NCI-H1436 treated with DMSO at 0.1 percent for 48 hours (cell line): Measurements from ENCODE around the gene FRS2.
"Not testable (repeated sequence)": the region's sequence is repeated elsewhere in the genome, so short reads cannot be mapped to it uniquely, and the experiment has no call there.

Source experiments
- DNase-seq: peaks from one replicate; lab custom pipeline; 2025; lab: John Stamatoyannopoulos, UW

FRS2 gene

GRCh38 chr12:69470189-69471075 lies at the start of gene FRS2:
Gene FRS2, plus strand, starts transcription at chr12:69470388. Its CDS starts 98,643 bp downstream, at chr12:69569031.
- DNase-seq, result peak; percentile 30

GRCh38 chr12:69421548-69421947 lies 48.6 kb upstream of the FRS2 start:
- no peak for DNase-seq

- no peak for DNase-seq
Measured at GRCh38 chr12:69423037-69423905, 46.9 kb upstream of the FRS2 start.

- DNase-seq, result no peak
Measured at GRCh38 chr12:69425417-69425816, 44.8 kb upstream of the FRS2 start.

GRCh38 chr12:69428351-69429073 lies 41.7 kb upstream of the FRS2 start:
- DNase-seq, result no peak

GRCh38 chr12:69430942-69431590 lies 39.1 kb upstream of the FRS2 start:
- DNase-seq, result no peak

GRCh38 chr12:69431591-69432222 lies 38.5 kb upstream of the FRS2 start:
- DNase-seq, result no peak

- DNase-seq, result no peak
Measured at GRCh38 chr12:69433653-69434052, 36.5 kb upstream of the FRS2 start.

- no peak for DNase-seq
Measured at GRCh38 chr12:69435644-69436043, 34.5 kb upstream of the FRS2 start.

GRCh38 chr12:69437073-69437472 lies 33.1 kb upstream of the FRS2 start:
- no peak for DNase-seq

GRCh38 chr12:69438539-69438938 lies 31.6 kb upstream of the FRS2 start:
- DNase-seq, result no peak

GRCh38 chr12:69440016-69440415 lies 30.2 kb upstream of the FRS2 start:
- DNase-seq, result no peak

- DNase-seq, result no peak
Measured at GRCh38 chr12:69440886-69441285, 29.3 kb upstream of the FRS2 start.

- DNase-seq, result no peak
Measured at GRCh38 chr12:69442894-69443293, 27.3 kb upstream of the FRS2 start.

- no peak for DNase-seq
Measured at GRCh38 chr12:69443916-69444315, 26.3 kb upstream of the FRS2 start.

GRCh38 chr12:69447892-69448291 lies 22.3 kb upstream of the FRS2 start:
- DNase-seq, result no peak

- DNase-seq, result not testable (repeated sequence)
Measured at GRCh38 chr12:69452598-69453132, 17.5 kb upstream of the FRS2 start.

- no peak for DNase-seq
Measured at GRCh38 chr12:69456239-69456638, 13.9 kb upstream of the FRS2 start.

GRCh38 chr12:69457433-69457832 lies 12.8 kb upstream of the FRS2 start:
- DNase-seq, result no peak

- no peak for DNase-seq
Measured at GRCh38 chr12:69459477-69459876, 10.7 kb upstream of the FRS2 start.

GRCh38 chr12:69464428-69464827 lies 5.8 kb upstream of the FRS2 start:
- no peak for DNase-seq
